Measurements from ENCODE around the gene BTLA. TPM values are rescaled to one million over a fixed set of nuclear protein-coding genes. Genes with fewer than 3 reads are reported as not detected.
"Not testable (repeated sequence)": the region's sequence is repeated elsewhere in the genome, so short reads cannot be mapped to it uniquely, and the experiment has no call there.

Gene BTLA
- total RNA-seq, 2 donors from 2014 or later, result 9.4 to 16.0 TPM

GRCh38 chr3:112482675-112483074, 16.6 kb downstream of the BTLA start:
- H3K36me3 Mint-ChIP-seq (ENCODE audit: low read depth), result peaks cover 4% of the 10 kb centered on the region
- ATAC-seq (no peak), DNase-seq (no peak)
- H3K27me3 Mint-ChIP-seq, result no peaks in the 10 kb centered on the region
- H3K4me3 Mint-ChIP-seq, result peak overlapping the region; percentile 51
- peaks cover 43% of the 10 kb centered on the region for H3K4me1 Mint-ChIP-seq
- peak overlapping the region; percentile 83 for H3K27ac Mint-ChIP-seq
- no peaks in the 10 kb centered on the region for H3K9me3 ChIP-seq (ENCODE audit: control insufficient read depth, low read length, poor library complexity, severe bottlenecking)

- Mint-ChIP-seq H3K27ac (no peak overlapping the region), H3K27me3 (no peaks in the 10 kb centered on the region), H3K4me1 (peaks cover 40% of the 10 kb centered on the region), H3K4me3 (no peak overlapping the region), H3K36me3 (ENCODE audit: low read depth) (peaks cover 4% of the 10 kb centered on the region)
- H3K9me3 ChIP-seq (ENCODE audit: control insufficient read depth, low read length, poor library complexity, severe bottlenecking), result no peaks in the 10 kb centered on the region
- DNase-seq (no peak), ATAC-seq (no peak)
Measured at GRCh38 chr3:112481302-112481721, 18.0 kb downstream of the BTLA start.

GRCh38 chr3:112477891-112478290, 21.4 kb downstream of the BTLA start:
- peaks cover 4% of the 10 kb centered on the region for H3K36me3 Mint-ChIP-seq (ENCODE audit: low read depth)
- DNase-seq (no peak), ATAC-seq (no peak)
- H3K27me3 Mint-ChIP-seq, result no peaks in the 10 kb centered on the region
- peak overlapping the region; percentile 0 for H3K27ac Mint-ChIP-seq
- H3K4me1 Mint-ChIP-seq, result peaks cover 44% of the 10 kb centered on the region
- H3K4me3 Mint-ChIP-seq, result no peak overlapping the region
- H3K9me3 ChIP-seq (ENCODE audit: control insufficient read depth, low read length, poor library complexity, severe bottlenecking), result no peaks in the 10 kb centered on the region

- H3K36me3 Mint-ChIP-seq (ENCODE audit: low read depth), result peaks cover 4% of the 10 kb centered on the region
- H3K4me3 Mint-ChIP-seq, result no peak overlapping the region
- ATAC-seq (no peak), DNase-seq (no peak)
- H3K27me3 Mint-ChIP-seq, result no peaks in the 10 kb centered on the region
- no peaks in the 10 kb centered on the region for H3K9me3 ChIP-seq (ENCODE audit: control insufficient read depth, low read length, poor library complexity, severe bottlenecking)
- peaks cover 46% of the 10 kb centered on the region for H3K4me1 Mint-ChIP-seq
- H3K27ac Mint-ChIP-seq, result no peak overlapping the region
Measured at GRCh38 chr3:112476346-112476745, 22.9 kb downstream of the BTLA start.

GRCh38 chr3:112474796-112475195, 24.5 kb downstream of the BTLA start:
- Mint-ChIP-seq H3K27ac (peak overlapping the region; percentile 74), H3K4me3 (no peak overlapping the region)

GRCh38 chr3:112472691-112473090, 26.6 kb downstream of the BTLA start:
- Mint-ChIP-seq H3K4me1 (peaks cover 55% of the 10 kb centered on the region), H3K36me3 (ENCODE audit: low read depth) (peaks cover 3% of the 10 kb centered on the region), H3K27ac (no peak overlapping the region), H3K4me3 (peak overlapping the region; percentile 31), H3K27me3 (no peaks in the 10 kb centered on the region)
- H3K9me3 ChIP-seq (ENCODE audit: control insufficient read depth, low read length, poor library complexity, severe bottlenecking), result no peaks in the 10 kb centered on the region
- ATAC-seq (no peak), DNase-seq (no peak)

More at GRCh38 chr3:112474796-112475195, 24.5 kb downstream of the BTLA start:
- DNase-seq, result no peak
- no peaks in the 10 kb centered on the region for H3K9me3 ChIP-seq (ENCODE audit: control insufficient read depth, low read length, poor library complexity, severe bottlenecking)
- Mint-ChIP-seq H3K27me3 (no peaks in the 10 kb centered on the region), H3K36me3 (ENCODE audit: low read depth) (peaks cover 3% of the 10 kb centered on the region), H3K4me1 (peaks cover 49% of the 10 kb centered on the region)
- ATAC-seq, result no peak

GRCh38 chr3:112471596-112472325, 27.5 kb downstream of the BTLA start:
- no peaks in the 10 kb centered on the region for H3K9me3 ChIP-seq (ENCODE audit: control insufficient read depth, low read length, poor library complexity, severe bottlenecking)
- Mint-ChIP-seq H3K27me3 (no peaks in the 10 kb centered on the region), H3K27ac (no peak overlapping the region), H3K4me3 (peak overlapping the region; percentile 47), H3K36me3 (ENCODE audit: low read depth) (peaks cover 3% of the 10 kb centered on the region), H3K4me1 (peaks cover 60% of the 10 kb centered on the region)
- no peak for ATAC-seq
- no peak for DNase-seq

- peak overlapping the region; percentile 37 for H3K27ac Mint-ChIP-seq
- peaks cover 66% of the 10 kb centered on the region for H3K4me1 Mint-ChIP-seq
- DNase-seq, result no peak
- no peaks in the 10 kb centered on the region for H3K9me3 ChIP-seq (ENCODE audit: control insufficient read depth, low read length, poor library complexity, severe bottlenecking)
- H3K36me3 Mint-ChIP-seq (ENCODE audit: low read depth), result peaks cover 3% of the 10 kb centered on the region
- no peaks in the 10 kb centered on the region for H3K27me3 Mint-ChIP-seq
- no peak for ATAC-seq
- H3K4me3 Mint-ChIP-seq, result no peak overlapping the region
Measured at GRCh38 chr3:112470788-112471187, 28.5 kb downstream of the BTLA start.

- peak overlapping the region; percentile 37 for H3K27ac Mint-ChIP-seq
Measured at GRCh38 chr3:112469671-112470070, 29.6 kb downstream of the BTLA start.

GRCh38 chr3:112467539-112467938, 31.7 kb downstream of the BTLA start:
- H3K4me1 Mint-ChIP-seq, result peaks cover 68% of the 10 kb centered on the region
- ATAC-seq (no peak), DNase-seq (no peak)
- peak overlapping the region; percentile 71 for H3K27ac Mint-ChIP-seq
- H3K36me3 Mint-ChIP-seq (ENCODE audit: low read depth), result peaks cover 3% of the 10 kb centered on the region
- H3K27me3 Mint-ChIP-seq, result no peaks in the 10 kb centered on the region
- no peaks in the 10 kb centered on the region for H3K9me3 ChIP-seq (ENCODE audit: control insufficient read depth, low read length, poor library complexity, severe bottlenecking)
- no peak overlapping the region for H3K4me3 Mint-ChIP-seq

More at GRCh38 chr3:112469671-112470070, 29.6 kb downstream of the BTLA start:
- ATAC-seq, result no peak
- Mint-ChIP-seq H3K4me1 (peaks cover 65% of the 10 kb centered on the region), H3K36me3 (ENCODE audit: low read depth) (peaks cover 3% of the 10 kb centered on the region), H3K4me3 (no peak overlapping the region), H3K27me3 (no peaks in the 10 kb centered on the region)
- H3K9me3 ChIP-seq (ENCODE audit: control insufficient read depth, low read length, poor library complexity, severe bottlenecking), result no peaks in the 10 kb centered on the region
- DNase-seq, result no peak

- Mint-ChIP-seq H3K36me3 (ENCODE audit: low read depth) (peaks cover 3% of the 10 kb centered on the region), H3K27ac (no peak overlapping the region), H3K4me3 (no peak overlapping the region), H3K27me3 (no peaks in the 10 kb centered on the region), H3K4me1 (peaks cover 55% of the 10 kb centered on the region)
- DNase-seq (no peak), ATAC-seq (no peak)
- no peaks in the 10 kb centered on the region for H3K9me3 ChIP-seq (ENCODE audit: control insufficient read depth, low read length, poor library complexity, severe bottlenecking)
Measured at GRCh38 chr3:112466020-112466419, 33.3 kb downstream of the BTLA start.

GRCh38 chr3:112464264-112464663, 35.0 kb downstream of the BTLA start:
- Mint-ChIP-seq H3K4me1 (peaks cover 53% of the 10 kb centered on the region), H3K27me3 (no peaks in the 10 kb centered on the region), H3K36me3 (ENCODE audit: low read depth) (no peaks in the 10 kb centered on the region), H3K4me3 (peak overlapping the region; percentile 43), H3K27ac (peak overlapping the region; percentile 72)
- peak; percentile 92 for ATAC-seq
- no peak for DNase-seq
- H3K9me3 ChIP-seq (ENCODE audit: control insufficient read depth, low read length, poor library complexity, severe bottlenecking), result no peaks in the 10 kb centered on the region

GRCh38 chr3:112463250-112463649, 36.0 kb downstream of the BTLA start:
- ATAC-seq (no peak), DNase-seq (no peak)
- Mint-ChIP-seq H3K27ac (peak overlapping the region; percentile 72), H3K36me3 (ENCODE audit: low read depth) (no peaks in the 10 kb centered on the region), H3K4me3 (peak overlapping the region; percentile 47), H3K27me3 (no peaks in the 10 kb centered on the region), H3K4me1 (peaks cover 47% of the 10 kb centered on the region)
- H3K9me3 ChIP-seq (ENCODE audit: control insufficient read depth, low read length, poor library complexity, severe bottlenecking), result no peaks in the 10 kb centered on the region

- not testable (repeated sequence) for H3K36me3 Mint-ChIP-seq (ENCODE audit: low read depth); H3K27ac Mint-ChIP-seq; H3K4me3 Mint-ChIP-seq
Measured at GRCh38 chr3:112461787-112462186, 37.5 kb downstream of the BTLA start.

More at GRCh38 chr3:112461787-112462186, 37.5 kb downstream of the BTLA start:
- H3K9me3 ChIP-seq (ENCODE audit: control insufficient read depth, low read length, poor library complexity, severe bottlenecking); H3K27me3 Mint-ChIP-seq; DNase-seq; ATAC-seq: not testable (repeated sequence)
- H3K4me1 Mint-ChIP-seq, result peaks cover 42% of the 10 kb centered on the region
